GM19351 (cell line): Measurements from ENCODE around the gene SYMPK.

Experiments used
- ATAC-seq: cut with Tn5 transposase; IDR thresholded peaks from one replicate; pipeline ENCODE4 v1.9.1; 2021; ENCODE audit warnings: mild to moderate bottlenecking, moderate library complexity; ENCODE audit not compliant: unreplicated experiment

Gene SYMPK

GRCh38 chr19:45826934-45827333 lies 36.0 kb downstream of the SYMPK start:
- ATAC-seq, result no peak

GRCh38 chr19:45825917-45826893 lies 36.7 kb downstream of the SYMPK start:
- ATAC-seq, result no peak

GRCh38 chr19:45825263-45825605 lies 37.7 kb downstream of the SYMPK start:
- no peak for ATAC-seq

- ATAC-seq, result no peak
Measured at GRCh38 chr19:45824531-45825262, 38.2 kb downstream of the SYMPK start.

GRCh38 chr19:45824041-45824471 lies 38.9 kb downstream of the SYMPK start:
- no peak for ATAC-seq

- ATAC-seq, result no peak
Measured at GRCh38 chr19:45823182-45823581, 39.8 kb downstream of the SYMPK start.

- ATAC-seq, result no peak
Measured at GRCh38 chr19:45822716-45823115, 40.2 kb downstream of the SYMPK start.

- no peak for ATAC-seq
Measured at GRCh38 chr19:45821570-45821969, 41.4 kb downstream of the SYMPK start.

GRCh38 chr19:45821103-45821521 lies 41.8 kb downstream of the SYMPK start:
- ATAC-seq, result no peak

- ATAC-seq, result no peak
Measured at GRCh38 chr19:45820413-45821102, 42.4 kb downstream of the SYMPK start.

- ATAC-seq, result no peak
Measured at GRCh38 chr19:45819769-45820168, 43.2 kb downstream of the SYMPK start.

GRCh38 chr19:45817725-45818301 lies 45.1 kb downstream of the SYMPK start:
- ATAC-seq, result no peak

GRCh38 chr19:45817010-45817724 lies 45.8 kb downstream of the SYMPK start:
- ATAC-seq, result peak; percentile 70

GRCh38 chr19:45816236-45817009 lies 46.5 kb downstream of the SYMPK start:
- no peak for ATAC-seq

- ATAC-seq, result no peak
Measured at GRCh38 chr19:45815481-45816216, 47.3 kb downstream of the SYMPK start.

GRCh38 chr19:45814851-45815480 lies 48.0 kb downstream of the SYMPK start, which contains the start of gene RSPH6A:
TSS of gene RSPH6A (minus strand) at chr19:45815308. CDS start at chr19:45815176, 132 bp downstream.
- ATAC-seq, result no peak

- ATAC-seq, result no peak
Measured at GRCh38 chr19:45814166-45814780, 48.7 kb downstream of the SYMPK start.

- no peak for ATAC-seq
Measured at GRCh38 chr19:45812297-45812696, 50.6 kb downstream of the SYMPK start.
